SK-N-SH (cell line): ENCODE measurements around the gene ROBO1.

Source experiments
- CHD2 ChIP-seq: fragments of 150-350 bp; IDR thresholded peaks from 2 replicates; pipeline ENCODE4 v1.6.1; 2018; ENCODE audit warnings: low read length; ENCODE audit not compliant: partially characterized antibody
- CTCF ChIP-seq: fragments of 200-600 bp; sonication (generic); IDR thresholded peaks from 2 replicates; pipeline ENCODE4 v1.6.1; 2017; ENCODE audit warnings: antibody characterized with exemption, mild to moderate bottlenecking, moderate library complexity
- GABPA ChIP-seq: IDR thresholded peaks from 2 replicates; pipeline ENCODE4 v1.4.0; 2012; ENCODE audit warnings: low read depth, mild to moderate bottlenecking
- JUND ChIP-seq: IDR thresholded peaks from 2 replicates; pipeline ENCODE4 v1.4.0; 2012
- RFX5 ChIP-seq: IDR thresholded peaks from 2 replicates; pipeline ENCODE4 v1.6.1; 2012; ENCODE audit warnings: mild to moderate bottlenecking, improper control_type of control experiment, low read length
- SMC3 ChIP-seq: IDR thresholded peaks from 2 replicates; pipeline ENCODE4 v1.6.1; 2012; ENCODE audit warnings: low read depth, low read length, improper control_type of control experiment
- USF1 ChIP-seq: IDR thresholded peaks from 2 replicates; pipeline ENCODE4 v1.4.0; 2012; ENCODE audit warnings: low read depth, borderline replicate concordance
- YY1 ChIP-seq: IDR thresholded peaks from 2 replicates; pipeline ENCODE4 v1.4.0; 2012; ENCODE audit warnings: low read depth, mild to moderate bottlenecking

GRCh38 chr3:79040701-79041100 is 727.1 kb downstream of the ROBO1 start:
- TF ChIP-seq RFX5: no peak
- TF ChIP-seq CTCF: no peak
- TF ChIP-seq YY1: no peak
- TF ChIP-seq SMC3: no peak
- TF ChIP-seq CHD2: no peak
- TF ChIP-seq JUND: peak; percentile 86
- TF ChIP-seq USF1: no peak
- no peak for TF ChIP-seq GABPA
